Ramos (cell line): ENCODE measurements around the gene PLSCR2.
"Not testable (repeated sequence)": the region's sequence is repeated elsewhere in the genome, so short reads cannot be mapped to it uniquely, and the experiment has no call there.

Experiments
- in situ Hi-C: fragments of 300-500 bp; cut with MboI; formaldehyde crosslinking; loops from one replicate; pipeline ENCODE4 v1.14.3; 2022; ENCODE audit warnings: low sequenced_read_pairs; ENCODE audit not compliant: unreplicated experiment

PLSCR2 gene

DNA sequence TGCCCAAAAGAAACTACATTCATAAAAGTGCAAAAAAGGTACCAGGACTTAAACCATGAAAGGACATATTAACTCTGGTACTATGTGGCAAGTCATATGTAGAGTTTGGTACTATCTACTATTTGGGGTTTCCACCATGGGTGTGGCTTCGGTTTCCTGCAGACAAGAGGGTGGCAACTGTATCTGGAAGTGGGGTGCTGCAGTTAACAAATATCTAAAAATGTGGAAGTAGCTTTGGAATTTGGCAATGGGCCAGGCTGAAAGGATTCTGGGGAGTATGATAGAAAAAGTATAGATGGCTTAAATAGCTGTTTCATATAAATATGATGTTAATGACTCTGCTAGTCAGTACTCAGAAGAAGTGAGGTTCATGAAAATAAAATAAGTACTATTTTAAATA is 44.0 kb downstream of the PLSCR2 start:
- in situ Hi-C loops, result no loop called here

DNA sequence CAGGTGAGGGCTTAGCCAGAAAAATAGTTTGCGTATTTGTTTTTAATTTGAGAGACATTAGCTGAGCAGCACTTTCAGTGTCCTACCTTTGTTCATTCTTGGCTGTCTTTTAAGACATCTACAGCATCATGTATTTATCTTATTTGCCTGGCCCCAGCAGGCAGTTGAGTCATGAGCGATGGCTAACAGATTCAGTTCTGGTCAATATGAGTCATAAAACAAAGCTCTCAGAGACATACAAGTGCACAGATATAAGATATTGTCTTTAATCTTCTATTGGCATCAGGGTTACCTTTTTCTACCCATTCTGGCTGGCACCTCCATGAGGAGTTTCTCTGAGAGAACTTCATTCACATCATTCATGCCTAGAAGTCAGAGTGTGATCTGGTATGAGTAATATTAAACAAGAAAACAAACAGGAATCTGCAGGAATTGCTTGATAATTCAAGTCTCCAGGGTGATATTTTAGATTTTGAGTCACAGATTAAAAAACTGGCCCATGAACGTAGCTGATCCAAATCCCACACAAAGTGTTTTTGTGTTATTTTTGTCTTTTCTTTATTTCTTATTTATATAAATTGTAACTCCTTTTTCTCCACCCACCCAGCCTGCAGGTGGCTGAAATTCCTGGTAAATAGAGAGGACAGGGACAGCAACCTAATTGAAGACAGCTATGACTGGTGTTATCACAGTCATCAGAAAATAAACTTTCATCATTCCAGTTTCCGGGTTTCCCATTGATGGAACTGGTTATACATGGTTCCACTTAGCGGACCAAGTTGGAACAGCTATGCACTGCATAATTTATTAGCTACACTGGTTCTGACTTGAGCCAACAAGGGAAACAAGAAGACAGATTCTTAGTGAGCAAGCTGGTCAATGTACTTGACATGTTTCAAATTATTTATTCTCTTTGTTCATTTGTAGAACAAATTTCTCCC is 47.3 kb downstream of the PLSCR2 start:
- in situ Hi-C loops, result no loop called here

DNA sequence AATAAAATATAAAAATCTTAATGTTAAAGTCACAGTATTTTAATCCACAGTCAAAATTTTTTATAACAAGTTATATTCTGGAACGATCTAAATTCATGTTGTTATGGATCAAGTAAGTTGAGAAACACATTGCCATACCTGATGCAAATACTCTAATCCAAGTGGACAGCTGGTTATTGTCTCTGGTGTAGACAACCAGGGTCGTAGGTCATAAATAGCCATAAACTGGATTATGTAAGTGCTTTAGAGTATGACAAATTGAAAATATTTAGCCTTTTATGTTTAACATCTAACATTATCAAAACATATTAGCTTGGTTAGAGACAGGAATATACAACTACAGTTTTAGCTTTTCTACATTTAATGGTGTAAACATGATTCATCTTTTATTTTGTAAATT is 53.0 kb downstream of the PLSCR2 start:
- in situ Hi-C loops, result no loop called here

DNA sequence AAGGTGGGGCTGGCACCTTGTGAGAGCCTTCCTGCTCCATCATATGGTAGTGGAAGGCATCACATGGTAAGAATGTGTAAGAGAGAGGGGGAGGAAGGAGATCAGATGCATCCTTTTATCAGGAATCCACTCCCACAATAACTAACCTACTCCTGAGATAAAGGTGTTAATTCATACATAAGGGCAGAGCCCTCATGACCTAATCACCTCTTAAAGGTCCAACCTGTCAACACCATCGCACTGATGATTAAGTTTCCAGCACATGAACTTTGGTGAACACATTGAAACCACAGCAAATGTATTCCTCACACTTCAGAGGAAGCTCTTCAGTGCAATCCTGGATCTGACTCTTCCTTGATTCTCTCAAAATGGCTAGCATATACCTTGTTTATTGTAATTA is 55.4 kb downstream of the PLSCR2 start:
- in situ Hi-C loops, result no loop called here

DNA sequence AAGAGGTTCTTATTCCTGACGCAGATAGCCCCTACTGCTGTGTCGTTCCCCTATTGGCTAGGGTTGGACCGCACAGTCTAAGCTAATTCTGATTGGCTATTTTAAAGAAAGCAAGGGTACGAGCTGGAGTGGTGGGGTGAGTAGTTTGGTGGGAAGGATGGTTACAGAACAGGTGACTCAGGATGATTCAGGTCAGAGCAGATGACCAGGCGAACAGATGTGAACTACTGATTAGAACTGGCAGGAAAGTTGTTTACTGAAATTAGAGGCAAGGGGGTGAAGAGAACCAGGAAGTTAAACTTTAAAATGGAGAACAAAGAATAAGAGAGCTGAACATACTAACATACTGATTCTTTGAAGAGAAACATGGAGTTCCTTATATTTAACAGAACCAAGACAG is 56.6 kb downstream of the PLSCR2 start:
- in situ Hi-C loops, result not testable (repeated sequence)

DNA sequence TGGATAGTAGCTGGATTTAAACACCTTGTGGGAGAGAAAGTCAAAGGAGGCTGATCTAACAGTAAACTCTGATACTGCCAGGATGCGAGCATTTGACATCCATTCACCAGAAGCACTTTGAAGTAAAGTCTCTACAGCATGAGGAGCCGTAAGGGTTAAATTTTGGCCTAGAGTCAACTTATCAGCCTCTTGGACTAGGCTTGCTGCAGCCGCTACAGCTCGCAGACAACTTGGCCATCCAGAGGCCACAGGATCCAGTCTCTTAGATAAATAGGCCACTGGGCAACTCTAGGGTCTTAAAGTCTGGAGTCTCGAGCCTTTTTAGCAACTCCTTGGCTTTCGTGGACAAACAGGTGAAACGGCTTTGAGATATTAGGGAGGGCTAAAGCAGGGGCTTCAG is 61.4 kb downstream of the PLSCR2 start:
- in situ Hi-C loops, result no loop called here

DNA sequence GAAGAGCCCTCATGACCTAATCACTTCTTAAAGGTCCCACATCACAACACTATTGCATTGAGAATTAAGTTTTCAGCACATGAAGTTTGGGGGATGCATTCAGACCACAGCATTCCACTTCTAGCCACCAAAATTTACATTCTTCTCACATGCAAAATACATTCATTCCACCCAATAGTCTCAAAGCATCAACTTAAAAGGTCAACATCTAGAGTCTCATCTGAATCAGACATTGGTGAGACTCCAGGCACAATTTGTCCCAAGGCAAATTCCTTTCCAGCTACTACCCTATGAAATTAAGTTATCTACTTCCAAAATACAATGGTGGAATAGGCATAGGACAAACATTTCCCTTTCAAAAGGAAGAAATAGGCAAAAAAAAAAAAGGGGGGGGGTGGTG is 64.9 kb downstream of the PLSCR2 start:
- in situ Hi-C loops, result no loop called here

DNA sequence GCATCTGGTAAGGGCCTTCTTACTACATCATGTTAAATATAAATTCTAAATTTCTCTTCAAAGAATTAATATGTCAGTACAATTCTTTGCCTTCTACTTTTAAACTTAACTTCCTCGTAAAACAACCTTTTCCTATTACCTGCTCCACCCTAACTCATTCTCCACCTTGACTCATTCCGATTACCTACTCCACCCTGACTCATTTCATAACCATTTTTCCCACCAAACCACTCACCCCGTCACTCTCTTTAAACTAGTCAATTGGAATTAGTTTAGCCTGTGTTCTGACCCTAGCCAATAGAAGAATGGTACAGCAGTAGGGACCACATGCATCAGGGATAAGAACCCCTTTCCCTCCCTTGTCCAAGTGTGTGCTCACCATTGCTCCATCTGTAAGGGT is 65.6 kb downstream of the PLSCR2 start:
- in situ Hi-C loops, result no loop called here

DNA sequence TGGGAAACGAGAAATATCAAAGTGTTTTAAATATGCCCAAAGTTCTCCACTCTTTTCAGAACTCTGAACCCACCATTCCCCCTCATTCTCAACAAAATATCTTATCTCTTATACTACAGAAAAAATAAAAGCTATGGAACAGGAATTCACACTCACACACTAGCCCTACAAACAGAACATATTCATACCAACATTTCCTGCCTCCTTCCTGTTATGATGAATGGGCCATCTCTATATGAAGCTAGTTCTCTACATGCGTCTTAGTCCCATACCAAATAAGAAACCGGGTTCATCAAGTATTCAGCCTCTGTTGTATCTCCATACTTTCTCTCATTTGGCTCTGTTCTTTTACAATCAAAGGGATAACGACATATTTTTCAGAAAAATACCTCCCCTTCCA is 72.6 kb downstream of the PLSCR2 start:
- in situ Hi-C loops, result no loop called here

DNA sequence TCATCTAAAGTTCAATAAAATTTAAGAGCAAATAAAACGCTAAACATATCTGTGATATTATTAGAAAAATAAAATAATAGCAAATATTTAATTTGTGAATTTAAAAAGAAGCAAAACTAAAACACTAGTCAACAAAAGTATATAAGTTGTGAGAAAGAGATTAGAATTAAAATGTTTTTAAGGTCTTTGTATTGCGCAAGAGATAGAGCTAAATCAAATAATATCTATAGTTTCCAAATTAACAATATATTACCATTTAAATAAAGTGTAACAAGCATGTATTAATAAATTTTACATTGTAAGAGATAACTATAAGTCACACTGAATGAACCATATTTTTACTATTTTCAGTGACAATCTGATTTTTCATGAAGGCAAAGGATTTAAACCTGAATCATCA is 74.2 kb downstream of the PLSCR2 start:
- in situ Hi-C loops, result no loop called here

DNA sequence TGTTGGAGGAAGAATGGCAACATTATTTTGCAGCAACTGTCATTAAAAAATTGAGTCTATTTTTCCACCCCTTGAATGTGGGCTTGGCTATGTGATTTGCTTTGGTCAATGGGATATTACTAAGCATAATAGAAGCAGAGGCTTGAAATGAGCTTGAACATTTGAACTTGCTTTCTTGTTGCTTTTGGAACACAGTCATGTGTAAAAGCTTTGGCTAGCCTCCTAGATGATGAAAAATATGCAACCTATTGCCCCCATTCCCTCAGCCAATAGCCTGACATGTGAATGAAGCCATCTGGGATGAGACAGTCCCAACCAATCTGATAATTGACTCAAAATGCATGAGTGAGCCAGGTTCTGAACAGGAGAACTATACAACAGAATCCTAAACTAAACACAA is 78.4 kb downstream of the PLSCR2 start:
- in situ Hi-C loops, result no loop called here

DNA sequence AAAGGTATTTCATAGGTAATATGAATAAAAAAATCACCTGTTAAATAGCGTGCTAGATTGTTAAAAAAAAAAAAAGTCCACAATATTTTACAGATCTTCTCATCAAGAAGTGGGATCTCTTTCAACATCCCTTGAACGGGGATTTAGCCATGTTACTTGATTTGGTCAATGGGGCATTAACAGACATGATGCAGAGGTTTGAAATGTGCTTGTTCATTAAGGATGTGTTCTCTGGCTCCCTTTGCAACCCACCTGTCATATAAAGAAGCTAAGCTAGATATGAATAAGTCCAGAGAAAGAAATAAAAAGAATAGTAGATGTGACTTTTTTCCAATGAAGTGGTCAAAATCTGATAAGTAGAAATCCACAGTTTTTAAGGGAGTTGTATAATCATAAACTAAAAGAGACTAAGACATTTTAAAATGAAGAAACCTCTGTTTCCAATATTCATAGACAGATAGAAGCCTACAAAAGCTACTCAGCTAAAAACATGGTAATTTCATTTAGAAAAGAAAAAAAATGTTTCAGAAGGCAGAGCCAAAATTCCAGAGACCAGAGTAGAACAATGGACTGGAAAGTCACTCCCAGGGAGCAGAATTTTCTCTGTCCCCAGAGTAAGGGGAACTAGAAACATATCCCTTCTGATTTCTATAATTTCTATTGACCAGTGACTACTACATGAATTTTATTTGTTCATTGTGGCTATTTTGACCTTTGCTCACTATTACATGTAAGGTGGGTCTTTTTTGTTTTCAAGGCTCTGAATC is 79.2 kb downstream of the PLSCR2 start:
- in situ Hi-C loops, result no loop called here

DNA sequence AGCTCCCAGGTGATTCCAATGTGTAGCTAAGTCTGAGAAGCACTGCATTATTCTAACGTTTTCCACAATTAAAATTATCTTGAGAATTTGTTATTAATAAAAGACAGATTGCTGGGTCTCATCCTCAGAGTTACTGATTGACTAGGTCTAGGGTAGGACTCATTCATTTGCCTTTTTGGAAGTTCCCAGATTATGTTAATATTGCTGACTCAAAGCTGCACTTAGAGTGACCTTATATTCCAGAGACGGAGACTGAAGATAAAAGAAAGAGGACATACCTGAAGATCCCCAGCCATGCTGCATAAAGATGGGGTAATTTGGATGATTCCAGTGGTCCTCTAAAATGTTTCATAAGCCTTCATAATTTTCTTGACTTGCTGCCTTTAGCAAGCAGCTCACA is 81.8 kb downstream of the PLSCR2 start:
- in situ Hi-C loops, result no loop called here

DNA sequence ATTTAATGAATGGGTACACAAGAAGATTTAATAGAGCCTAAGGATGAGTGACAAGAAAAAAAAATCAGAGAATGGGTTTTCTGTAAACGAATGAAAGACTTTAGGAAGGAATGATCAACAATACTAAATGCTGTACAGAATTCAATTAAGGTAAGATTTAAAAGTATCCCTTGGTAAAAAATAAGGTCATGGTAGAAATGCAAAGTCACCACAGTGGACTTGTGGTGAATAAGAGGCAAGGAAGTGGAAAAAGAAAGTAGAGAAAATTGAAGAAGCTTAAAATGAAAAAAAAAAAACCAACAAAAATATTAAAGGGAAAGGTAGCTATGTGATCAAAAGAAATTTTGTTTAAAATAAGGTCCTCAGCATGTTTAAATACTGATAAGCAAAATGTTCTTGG is 82.4 kb downstream of the PLSCR2 start:
- in situ Hi-C loops, result no loop called here

DNA sequence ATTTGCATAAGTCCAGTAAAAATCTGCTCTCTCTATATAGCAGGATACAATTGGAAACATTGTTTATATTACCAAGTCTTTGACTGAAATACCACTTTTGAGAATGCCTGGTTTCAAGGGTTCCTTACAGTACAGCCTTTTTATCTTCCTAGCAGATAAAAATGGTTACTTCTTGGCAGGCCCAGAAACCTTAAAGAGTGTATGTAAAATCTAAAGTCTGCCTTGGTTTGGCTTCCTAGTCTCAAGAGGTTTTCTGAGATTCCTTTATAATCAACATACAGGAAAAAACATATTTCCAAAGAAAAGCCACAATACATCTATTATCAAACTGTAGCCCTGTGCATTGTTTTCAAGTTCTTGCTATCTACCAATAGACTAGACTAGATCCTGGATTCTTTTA is 84.6 kb downstream of the PLSCR2 start:
- in situ Hi-C loops, result no loop called here
